Gastrocnemius medialis (tissue), 4 donors: ENCODE measurements around the gene ARFIP2. TPM values are rescaled to one million over a fixed set of nuclear protein-coding genes. Genes with fewer than 3 reads are reported as not detected.

ENCODE experiments used
- ATAC-seq, 2 donors: fragments of 150-250 bp; one replicate each; pipeline ENCODE4 v1.9.1; 2016
- DNase-seq, 2 donors: peaks; one replicate each; pipeline ENCODE4 v3.0.0-alpha.2; 2019
- H3K27ac ChIP-seq, 4 donors: fragments of 200-600 bp; sonication (generic); 1 replicate in 1 of 4; 2 replicates in 3 of 4; pipeline ENCODE4 v1.5.1; 2016 to 2018; ENCODE audit warnings: mild to moderate bottlenecking in 2 of 4, moderate library complexity in 1 of 4
- H3K27me3 ChIP-seq, 3 donors: fragments of 200-600 bp; sonication (generic) in 2 of 3; 1 replicate in 1 of 3; 2 replicates in 2 of 3; pipeline versions ENCODE4 v1.5.1 to v1.6.0; 2016 to 2019; ENCODE audit warnings: mild to moderate bottlenecking in 1 of 3, moderate library complexity in 1 of 3
- H3K36me3 ChIP-seq, 2 donors: fragments of 200-600 bp; sonication (generic) in 1 of 2; one replicate each; pipeline ENCODE4 v1.5.1; 2017 to 2018
- H3K4me1 ChIP-seq, 2 donors: fragments of 200-600 bp; sonication (generic) in 1 of 2; one replicate each; pipeline ENCODE4 v1.5.1; 2016 to 2017; ENCODE audit warnings: mild to moderate bottlenecking in 2 of 2
- H3K4me3 ChIP-seq, 4 donors: fragments of 200-600 bp; sonication (generic) in 3 of 4; 1 replicate in 1 of 4; 2 replicates in 3 of 4; pipeline ENCODE4 v1.5.1; 2016 to 2019; ENCODE audit warnings: mild to moderate bottlenecking in 2 of 4
- H3K9me3 ChIP-seq, 3 donors: fragments of 200-600 bp; sonication (generic) in 2 of 3; 1 replicate in 1 of 3; 2 replicates in 2 of 3; pipeline ENCODE4 v1.5.1; 2016 to 2019
- CTCF ChIP-seq, 5 experiments: fragments of 450-650 bp in 3 of 5; fragments of 200-600 bp in 2 of 5; sonication (generic) in 2 of 5; IDR thresholded peaks in 4 of 5; conservative IDR thresholded peaks in 1 of 5; 1 replicate in 4 of 5; 2 replicates in 1 of 5; pipeline ENCODE4 v1.5.1; 2016 to 2019; ENCODE audit warnings: antibody characterized with exemption in 5 of 5, mild to moderate bottlenecking in 3 of 5, moderate library complexity in 3 of 5
- POLR2A ChIP-seq, 2 donors: fragments of 450-650 bp; IDR thresholded peaks; one replicate each; pipeline ENCODE4 v1.6.1; 2017; ENCODE audit warnings: antibody characterized with exemption in 2 of 2, mild to moderate bottlenecking in 2 of 2, moderate library complexity in 2 of 2
- in situ Hi-C, 4 donors: fragments of 200-750 bp; cut with MboI; loops; one replicate each; pipeline versions ENCODE4 v1.15.0 to v1.8.0; 2017; ENCODE audit warnings: low sequenced_read_pairs in 4 of 4
- intact Hi-C: fragments of 100-400 bp; cut with DNase I; formaldehyde crosslinking; loops from one replicate; pipeline ENCODE4 v1.15.1; 2023; ENCODE audit warnings: low total_unique reads
- total RNA-seq, 4 donors: library from RNA; depleted of rRNA; stranded (reverse); fragments of >200 nt; gene quantifications; one replicate each; pipeline versions ENCODE4 v1.1.0 to v1.2.3, GENCODE V29; 2016

Gene ARFIP2
- total RNA-seq, 4 donors from 2014 or later = 20.1 to 27.8 (median 24.4) TPM

GRCh38 chr11:6482441-6482840 lies 1.3 kb upstream of the ARFIP2 start:
- H3K36me3 ChIP-seq = peaks cover 0 to 52% of the 10 kb centered on the region in 2 donors

DNA sequence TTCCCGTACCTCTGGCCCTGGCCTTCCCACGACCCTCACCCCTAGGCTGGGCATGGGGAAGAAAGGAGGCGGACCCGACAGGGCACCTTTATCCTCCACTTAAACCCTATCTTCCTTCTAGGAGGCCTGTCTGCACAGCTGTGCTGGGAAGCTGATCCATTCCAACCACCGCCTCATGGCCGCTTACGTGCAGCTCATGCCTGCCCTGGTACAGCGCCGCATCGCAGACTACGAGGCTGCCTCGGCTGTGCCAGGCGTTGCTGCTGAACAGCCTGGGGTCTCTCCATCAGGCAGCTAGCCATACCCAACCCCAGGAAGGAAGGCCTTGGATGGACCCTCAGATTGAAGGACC lies 769 bp upstream of the ARFIP2 start:
- Histone ChIP-seq H3K27me3 (no peaks in the 10 kb centered on the region), H3K36me3 (peaks cover 0 to 56% of the 10 kb centered on the region in 2 donors), H3K9me3 (no peaks in the 10 kb centered on the region), H3K4me3 (peak overlapping the region; percentile 85 to 95 (median 87)), H3K27ac (peak overlapping the region; percentile 93 to 97 (median 94)), H3K4me1 (peaks cover 24 to 31% of the 10 kb centered on the region in 2 donors)
- in situ Hi-C loops (loop anchor here in 3 of 4 donors (25.0 kb wide), 1 partner anchor 245 kb away; the partner anchor contains the start of genes CNGA4 (in 3 of the 3) and FHIP1B (in 3 of the 3)), intact Hi-C loops (loop anchor here (1.0 to 5.0 kb wide), 6 partner anchors 92 to 1507 kb away; partner anchors contain the start of genes CNGA4, ILK, RRP8 and SMPD1)
- ATAC-seq = peak; percentile 7 to 11
- no peak for DNase-seq
- TF ChIP-seq POLR2A (IDR thresholded peaks at IDR 0.05) = no peak
- TF ChIP-seq CTCF (IDR thresholded peaks at IDR 0.05 in 4 of 5, conservative IDR thresholded peaks at IDR 0.05 in 1 of 5) = no peak

More at GRCh38 chr11:6482441-6482840, 1.3 kb upstream of the ARFIP2 start:
- Histone ChIP-seq H3K27ac (peak overlapping the region; percentile 93 to 97 (median 94)), H3K9me3 (no peaks in the 10 kb centered on the region), H3K4me1 (peaks cover 24 to 31% of the 10 kb centered on the region in 2 donors), H3K4me3 (peak overlapping the region; percentile 85 to 95 (median 87)), H3K27me3 (no peaks in the 10 kb centered on the region)
- intact Hi-C loops (loop anchor here (5.0 kb wide), 4 partner anchors 120 to 245 kb away; partner anchors contain the start of genes CNGA4, ILK, RRP8 and TPP1), in situ Hi-C loops (loop anchor here in 3 of 4 donors (25.0 kb wide), 1 partner anchor 245 kb away; the partner anchor contains the start of genes CNGA4 (in 3 of the 3) and FHIP1B (in 3 of the 3))
- no peak for ATAC-seq
- TF ChIP-seq CTCF (IDR thresholded peaks at IDR 0.05 in 4 of 5, conservative IDR thresholded peaks at IDR 0.05 in 1 of 5) (no peak), POLR2A (IDR thresholded peaks at IDR 0.05) (no peak)
- DNase-seq = no peak

GRCh38 chr11:6480299-6480914 lies 724 bp downstream of the ARFIP2 start:
- H3K4me1 ChIP-seq = peaks cover 24 to 31% of the 10 kb centered on the region in 2 donors
- peak overlapping the region; percentile 85 to 95 (median 87) for H3K4me3 ChIP-seq
- DNase-seq = no peak
- H3K9me3 ChIP-seq = no peaks in the 10 kb centered on the region
- H3K36me3 ChIP-seq = peaks cover 0 to 49% of the 10 kb centered on the region in 2 donors
- ATAC-seq = no peak
- peak overlapping the region; percentile 93 to 97 (median 94) for H3K27ac ChIP-seq
- TF ChIP-seq POLR2A (IDR thresholded peaks at IDR 0.05) = no peak
- no peak for TF ChIP-seq CTCF (IDR thresholded peaks at IDR 0.05 in 4 of 5, conservative IDR thresholded peaks at IDR 0.05 in 1 of 5)
- H3K27me3 ChIP-seq = no peaks in the 10 kb centered on the region
- in situ Hi-C loops (loop anchor here in 3 of 4 donors (25.0 kb wide), 1 partner anchor 243 kb away; the partner anchor contains the start of genes CNGA4 (in 3 of the 3) and FHIP1B (in 3 of the 3)), intact Hi-C loops (loop anchor here (2.0 to 5.0 kb wide), 5 partner anchors 122 to 1508 kb away; partner anchors contain the start of genes CNGA4, ILK, RRP8 and TPP1)

DNA sequence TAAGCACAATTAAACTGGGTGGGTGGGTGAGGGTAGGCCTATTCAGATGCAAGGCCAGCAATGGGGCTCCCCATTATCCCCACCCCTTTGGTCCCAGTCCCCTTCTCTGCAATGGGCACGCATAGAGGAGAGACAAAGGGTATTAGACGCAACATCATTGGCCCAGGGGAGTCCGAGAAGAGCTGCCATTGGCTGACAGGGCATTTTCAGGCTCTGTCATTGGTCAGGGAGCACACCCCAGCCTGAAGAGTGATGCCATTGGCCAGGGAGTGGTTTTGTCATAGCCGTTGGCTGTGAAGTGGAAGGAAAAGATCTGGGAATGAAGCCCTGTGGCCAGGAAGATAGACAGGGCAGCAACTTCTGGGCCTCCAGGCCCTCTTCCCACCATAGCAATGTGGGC lies 4.6 kb downstream of the ARFIP2 start:
- H3K27me3 ChIP-seq = no peaks in the 10 kb centered on the region
- ATAC-seq (no peak), DNase-seq (no peak)
- H3K36me3 ChIP-seq = peaks cover 0 to 26% of the 10 kb centered on the region in 2 donors
- no peak for TF ChIP-seq CTCF (IDR thresholded peaks at IDR 0.05 in 4 of 5, conservative IDR thresholded peaks at IDR 0.05 in 1 of 5)
- no peak for TF ChIP-seq POLR2A (IDR thresholded peaks at IDR 0.05)
- H3K27ac ChIP-seq = no peak overlapping the region
- intact Hi-C loops (no loop called here), in situ Hi-C loops (loop anchor here in 3 of 4 donors (10.0 to 25.0 kb wide), 2 partner anchors 128 to 239 kb away; partner anchors contain the start of genes CNGA4 (in 3 of the 3), FHIP1B (in 3 of the 3), ILK (in 1 of the 3) and RRP8 (in 1 of the 3))
- no peak overlapping the region for H3K4me3 ChIP-seq
- H3K9me3 ChIP-seq = no peaks in the 10 kb centered on the region
- peaks cover 27% of the 10 kb centered on the region in 2 donors for H3K4me1 ChIP-seq
